IgD-negative memory B cell (primary cell): ENCODE data around the gene TBC1D22B. TPM values are rescaled to one million over a fixed set of nuclear protein-coding genes. Genes with fewer than 3 reads are reported as not detected.
A peak's percentile ranks its signal among the peaks of the same experiment; 100 is the strongest.

ENCODE experiments used
- H3K27ac Mint-ChIP-seq, 3 donors: one replicate each; pipeline ENCODE4 v1.8.0; 2020 to 2022; ENCODE audit warnings: mild to moderate bottlenecking in 3 of 3, mixed read lengths in 3 of 3, moderate library complexity in 1 of 3
- H3K27me3 Mint-ChIP-seq: one replicate; pipeline ENCODE4 v1.8.0; 2021; ENCODE audit warnings: mixed read lengths
- H3K36me3 Mint-ChIP-seq: one replicate; pipeline ENCODE4 v1.8.0; 2020; ENCODE audit warnings: mild to moderate bottlenecking, mixed read lengths
- H3K4me1 Mint-ChIP-seq, 3 donors: one replicate each; pipeline ENCODE4 v1.8.0; 2020 to 2022; ENCODE audit warnings: mixed read lengths in 3 of 3, mild to moderate bottlenecking in 1 of 3
- H3K4me3 Mint-ChIP-seq, 4 donors: one replicate each; pipeline ENCODE4 v1.8.0; 2020 to 2022; ENCODE audit warnings: mild to moderate bottlenecking in 4 of 4, mixed read lengths in 4 of 4, moderate library complexity in 3 of 4
- H3K9me3 Mint-ChIP-seq, 3 donors: one replicate each; pipeline ENCODE4 v1.8.0; 2020 to 2021; ENCODE audit warnings: mixed read lengths in 3 of 3, mild to moderate bottlenecking in 1 of 3
- polyA plus RNA-seq: library from polyadenylated mRNA; unstranded; fragments of 300-500 nt; fragmentation: Illumina TruSeq; gene quantifications from one replicate; pipeline ENCODE4 v1.2.3, GENCODE V29; 2021

TBC1D22B gene
- polyA plus RNA-seq, 1 donor from 2014 or later = 6.9 TPM

DNA sequence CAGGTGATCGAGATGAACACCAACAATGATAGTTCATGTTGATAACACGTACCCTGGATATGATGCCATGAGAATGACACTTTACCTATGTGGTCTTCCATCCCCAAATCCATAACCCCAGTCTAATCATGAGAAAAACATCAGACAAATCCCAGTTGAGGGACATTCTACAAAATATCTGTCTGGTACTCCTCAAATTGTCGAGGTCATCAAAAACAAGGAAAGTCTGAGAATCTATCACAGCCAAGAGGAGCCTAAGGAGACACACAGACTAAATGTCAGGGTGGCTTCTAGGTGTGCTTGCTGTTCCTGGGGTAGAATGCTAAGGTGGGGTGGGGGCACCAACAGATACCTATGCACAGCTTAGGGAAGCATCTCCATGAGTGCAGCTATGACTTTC, 93.5 kb downstream of the TBC1D22B start:
- Mint-ChIP-seq H3K27me3 (peaks cover 6% of the 10 kb centered on the region), H3K4me3 (peak overlapping the region in 1 of 4 donors; percentile 38), H3K27ac (no peak overlapping the region), H3K4me1 (peaks cover 17 to 18% (median 17%) of the 10 kb centered on the region in 3 donors), H3K9me3 (peaks cover 0 to 2% (median 0%) of the 10 kb centered on the region in 3 donors), H3K36me3 (peaks cover 2% of the 10 kb centered on the region)

GRCh38 chr6:37352384-37352783, 94.8 kb downstream of the TBC1D22B start:
- Mint-ChIP-seq H3K27me3 (no peaks in the 10 kb centered on the region), H3K36me3 (peaks cover 2% of the 10 kb centered on the region), H3K9me3 (no peaks in the 10 kb centered on the region), H3K27ac (no peak overlapping the region), H3K4me1 (peaks cover 20 to 21% (median 21%) of the 10 kb centered on the region in 3 donors), H3K4me3 (peak overlapping the region in 3 of 4 donors; percentile 13 to 88 (median 82))

DNA sequence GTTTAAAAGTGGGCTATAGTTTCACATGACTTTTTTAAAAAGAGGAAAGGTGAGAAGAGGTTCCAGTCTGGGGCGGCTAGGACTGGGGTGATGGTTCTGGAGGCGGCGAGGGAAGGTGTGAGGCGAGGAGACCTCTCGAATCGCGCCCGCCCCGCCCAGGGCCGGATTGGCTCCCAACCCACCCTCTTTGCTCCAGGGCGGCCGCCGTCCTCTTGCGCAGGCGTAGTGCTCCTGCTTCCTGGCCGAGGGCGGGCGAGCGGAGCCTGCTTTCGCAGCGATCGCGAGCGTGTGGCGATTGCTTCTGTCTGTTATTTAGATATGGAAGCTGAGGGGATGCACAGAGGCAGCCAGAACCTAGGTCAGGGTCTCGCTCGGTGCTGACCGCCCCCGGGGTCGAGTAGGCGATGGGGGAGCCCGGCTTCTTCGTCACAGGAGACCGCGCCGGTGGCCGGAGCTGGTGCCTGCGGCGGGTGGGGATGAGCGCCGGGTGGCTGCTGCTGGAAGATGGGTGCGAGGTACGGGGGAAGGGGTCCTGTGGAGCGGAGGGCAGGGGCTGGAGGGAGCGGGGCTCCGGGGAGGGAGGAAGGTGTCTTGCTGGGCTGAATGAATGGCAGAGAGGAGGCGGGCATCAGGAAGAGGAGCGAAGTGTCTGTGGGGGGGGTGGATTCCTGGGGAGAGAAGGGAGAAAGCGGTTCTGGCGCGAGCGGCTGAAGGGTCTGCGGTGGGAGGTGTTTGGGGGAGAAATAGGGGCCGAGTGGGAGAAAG, 96.4 kb downstream of the TBC1D22B start, which contains the start of gene RNF8:
Gene RNF8, plus strand, starts transcription at position 223 of the 765 bp plus-strand sequence. Its CDS starts 182 bp downstream, at position 405.
- no peaks in the 10 kb centered on the region for H3K9me3 Mint-ChIP-seq
- H3K4me3 Mint-ChIP-seq = peak within 1 kb of the TSS; percentile 95 to 99 (median 98)
- H3K27me3 Mint-ChIP-seq = no peaks in the 10 kb centered on the region
- H3K4me1 Mint-ChIP-seq = peaks cover 20 to 26% (median 21%) of the 10 kb centered on the region in 3 donors
- peaks cover 2% of the 10 kb centered on the region for H3K36me3 Mint-ChIP-seq
- H3K27ac Mint-ChIP-seq = peak within 1 kb of the TSS; percentile 69 to 97 (median 78)

DNA sequence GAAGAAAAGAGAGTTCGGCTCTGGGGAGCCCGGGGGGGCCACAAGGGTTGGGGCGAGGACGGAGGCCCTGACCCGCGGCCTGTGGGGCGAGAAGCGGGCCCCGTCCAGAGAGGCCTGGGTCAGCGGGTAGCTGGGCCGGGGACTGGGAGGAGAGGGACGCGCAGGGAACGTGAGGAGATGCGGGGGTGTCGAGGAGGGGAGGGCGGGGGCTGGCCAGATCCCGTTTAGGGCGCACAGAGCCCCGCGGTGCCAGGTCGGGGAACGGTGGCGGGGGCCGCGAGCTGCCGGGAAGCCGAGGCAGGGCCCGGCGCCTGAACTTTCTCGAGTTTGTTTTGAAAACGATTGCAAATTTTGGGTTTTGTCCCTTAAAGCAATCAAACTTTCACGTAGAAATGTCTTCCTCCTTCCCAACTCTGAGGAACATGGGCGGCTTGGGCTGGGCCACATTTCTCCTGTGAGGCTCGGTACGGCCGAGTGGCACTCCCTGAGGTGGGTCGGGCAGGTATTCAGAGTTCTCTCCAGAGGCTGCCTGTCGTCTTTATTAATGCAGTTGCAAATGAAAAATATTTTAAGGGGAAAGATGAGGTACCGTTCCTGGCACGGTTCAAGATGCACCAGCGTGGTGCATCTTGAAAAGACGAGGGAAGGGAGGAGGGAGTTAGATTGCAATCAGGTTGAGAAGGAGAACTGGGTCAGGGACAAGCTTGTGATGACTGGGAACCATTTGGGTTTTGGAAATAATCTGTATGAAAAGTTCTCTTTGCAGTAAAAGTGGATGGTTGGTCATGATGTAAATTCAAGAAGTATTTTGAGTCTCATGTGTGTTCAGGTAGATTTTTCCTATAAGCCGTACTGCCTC, 97.2 kb downstream of the TBC1D22B start:
- no peaks in the 10 kb centered on the region for H3K9me3 Mint-ChIP-seq
- H3K27ac Mint-ChIP-seq = peak overlapping the region in 1 of 3 donors; percentile 51
- H3K27me3 Mint-ChIP-seq = no peaks in the 10 kb centered on the region
- H3K4me1 Mint-ChIP-seq = peaks cover 20 to 27% (median 26%) of the 10 kb centered on the region in 3 donors
- H3K4me3 Mint-ChIP-seq = peak overlapping the region; percentile 95 to 99 (median 98)
- H3K36me3 Mint-ChIP-seq = peaks cover 2% of the 10 kb centered on the region

DNA sequence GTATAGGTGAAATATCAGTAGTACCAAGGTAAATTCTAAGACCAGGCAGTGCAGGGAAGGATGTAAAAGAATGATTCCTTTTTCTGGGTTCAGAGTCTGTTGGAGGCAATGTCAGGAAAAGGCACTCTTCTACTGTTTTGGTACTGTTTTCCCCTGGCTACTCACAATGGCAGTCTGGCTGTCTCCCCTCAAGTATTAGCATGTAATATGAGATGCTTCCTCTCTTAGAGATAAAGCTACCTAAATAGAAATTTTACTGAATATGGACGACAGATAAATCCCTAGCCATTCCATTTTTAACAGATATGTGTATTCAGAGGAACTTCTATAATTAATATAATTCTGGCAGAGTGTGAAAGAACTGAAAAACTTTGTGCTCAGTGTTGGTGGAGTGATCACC, 99.7 kb downstream of the TBC1D22B start:
- H3K27ac Mint-ChIP-seq = peak overlapping the region in 1 of 3 donors; percentile 56
- H3K4me3 Mint-ChIP-seq = peak overlapping the region in 1 of 4 donors; percentile 97
- H3K9me3 Mint-ChIP-seq = no peaks in the 10 kb centered on the region
- peaks cover 20 to 27% (median 26%) of the 10 kb centered on the region in 3 donors for H3K4me1 Mint-ChIP-seq
- peaks cover 2% of the 10 kb centered on the region for H3K36me3 Mint-ChIP-seq
- no peaks in the 10 kb centered on the region for H3K27me3 Mint-ChIP-seq

DNA sequence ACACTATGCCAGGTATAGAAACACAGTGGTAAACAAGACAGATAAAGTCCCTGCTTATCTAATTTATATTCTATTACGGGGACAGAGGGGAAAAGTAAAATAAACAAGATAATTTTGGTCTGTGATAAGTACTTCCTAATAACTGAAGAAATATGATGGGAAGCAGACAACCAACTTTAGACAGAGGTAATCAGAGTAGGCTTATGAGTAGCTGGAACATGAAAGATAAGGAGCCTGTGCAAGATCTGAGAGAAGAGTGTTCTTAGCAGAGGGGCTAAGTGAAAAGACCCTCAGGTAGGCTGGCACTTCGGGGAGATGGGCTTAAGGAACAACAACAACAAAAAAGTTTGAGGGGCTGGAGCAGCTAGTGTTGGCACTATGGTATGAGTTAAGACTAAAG, 100.3 kb downstream of the TBC1D22B start:
- peak overlapping the region in 1 of 4 donors; percentile 97 for H3K4me3 Mint-ChIP-seq
- peaks cover 20 to 27% (median 26%) of the 10 kb centered on the region in 3 donors for H3K4me1 Mint-ChIP-seq
- H3K27me3 Mint-ChIP-seq = no peaks in the 10 kb centered on the region

DNA sequence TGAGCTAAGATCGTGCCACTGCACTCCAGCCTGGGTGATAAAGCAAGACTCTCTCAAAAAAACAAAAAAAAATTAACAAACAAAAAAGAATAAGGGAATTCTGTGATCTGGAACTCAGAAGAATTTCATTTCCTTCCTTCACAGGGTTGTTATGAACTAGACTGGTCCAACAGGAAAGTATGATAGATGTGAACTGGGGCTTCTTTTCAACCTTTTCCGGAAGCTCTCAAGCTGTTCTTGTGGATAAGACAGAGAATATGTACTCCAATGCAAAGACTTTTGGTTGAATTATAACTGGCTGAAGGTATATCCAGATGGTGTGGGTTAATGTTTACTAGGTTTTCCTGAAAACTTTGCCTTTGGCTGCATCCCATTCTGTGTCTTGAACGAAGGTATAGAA, 101.5 kb downstream of the TBC1D22B start:
- H3K36me3 Mint-ChIP-seq = peaks cover 2% of the 10 kb centered on the region
- H3K27me3 Mint-ChIP-seq = no peaks in the 10 kb centered on the region
- H3K4me3 Mint-ChIP-seq = peak overlapping the region in 1 of 4 donors; percentile 30
- H3K4me1 Mint-ChIP-seq = peaks cover 12 to 22% (median 18%) of the 10 kb centered on the region in 3 donors
- H3K9me3 Mint-ChIP-seq = no peaks in the 10 kb centered on the region
- H3K27ac Mint-ChIP-seq = no peak overlapping the region

More for the DNA sequence above, 100.3 kb downstream of the TBC1D22B start:
- Mint-ChIP-seq H3K9me3 (no peaks in the 10 kb centered on the region), H3K27ac (no peak overlapping the region), H3K36me3 (peaks cover 2% of the 10 kb centered on the region)

DNA sequence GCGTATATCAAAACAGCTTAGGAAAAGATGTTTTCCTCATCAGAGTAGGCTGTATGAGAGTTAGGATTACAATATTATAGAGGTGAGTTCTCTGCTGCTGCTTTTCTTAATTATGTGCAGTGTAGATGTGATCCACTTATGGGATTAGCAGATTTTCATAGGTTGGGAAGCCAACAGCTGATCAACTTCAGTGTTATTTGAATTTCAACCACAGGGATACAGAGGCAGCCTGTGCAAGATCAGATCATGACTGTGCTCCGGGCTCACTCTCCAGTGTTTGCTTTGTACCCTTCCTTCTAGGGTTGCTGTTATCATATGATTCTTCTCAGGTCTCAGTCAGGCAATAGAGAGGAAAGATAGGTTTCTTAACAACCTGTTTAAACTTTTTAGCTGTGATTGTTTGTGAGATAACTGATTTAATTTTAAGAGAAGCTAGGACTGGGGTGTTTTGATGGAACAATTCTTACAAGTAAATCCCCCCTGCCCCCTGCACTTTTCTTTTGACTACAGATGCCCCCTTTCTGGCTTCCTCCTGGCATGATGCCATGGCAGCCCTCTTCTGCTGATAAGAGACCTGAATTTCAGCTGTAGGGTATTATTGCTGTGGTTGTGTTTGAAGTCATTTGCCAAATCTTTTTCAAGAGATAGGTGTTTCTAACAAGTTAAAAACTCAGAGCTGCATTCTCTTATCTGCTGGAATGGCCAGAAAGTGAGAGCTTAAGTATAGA, 104.7 kb downstream of the TBC1D22B start:
- peaks cover 4 to 10% (median 6%) of the 10 kb centered on the region in 3 donors for H3K4me1 Mint-ChIP-seq
- H3K4me3 Mint-ChIP-seq = no peak overlapping the region
- H3K9me3 Mint-ChIP-seq = no peaks in the 10 kb centered on the region
- H3K27ac Mint-ChIP-seq = no peak overlapping the region
- H3K36me3 Mint-ChIP-seq = no peaks in the 10 kb centered on the region
- no peaks in the 10 kb centered on the region for H3K27me3 Mint-ChIP-seq

DNA sequence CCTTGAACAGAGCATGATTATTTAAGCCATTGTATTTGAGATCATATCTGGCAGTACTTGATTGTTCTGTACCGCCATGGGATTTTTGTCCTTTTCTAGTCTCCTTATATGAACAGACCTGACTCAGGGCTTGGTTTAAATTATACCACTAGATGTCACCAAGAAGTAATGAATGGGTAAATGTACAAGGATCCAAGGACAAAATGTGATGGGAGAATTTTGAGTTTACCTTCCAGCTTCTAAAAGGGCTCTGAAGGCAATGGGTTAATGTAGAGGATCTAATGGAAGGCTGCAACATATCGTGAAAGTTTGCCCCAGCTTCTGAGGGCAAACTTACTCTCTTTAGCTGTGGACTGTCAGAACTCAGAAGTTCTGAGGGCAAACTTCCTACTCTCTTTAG, 108.2 kb downstream of the TBC1D22B start:
- Mint-ChIP-seq H3K9me3 (no peaks in the 10 kb centered on the region), H3K4me1 (peaks cover 9 to 16% (median 11%) of the 10 kb centered on the region in 3 donors), H3K36me3 (peaks cover 6% of the 10 kb centered on the region), H3K4me3 (no peak overlapping the region), H3K27ac (peak overlapping the region in 1 of 3 donors; percentile 58), H3K27me3 (no peaks in the 10 kb centered on the region)

DNA sequence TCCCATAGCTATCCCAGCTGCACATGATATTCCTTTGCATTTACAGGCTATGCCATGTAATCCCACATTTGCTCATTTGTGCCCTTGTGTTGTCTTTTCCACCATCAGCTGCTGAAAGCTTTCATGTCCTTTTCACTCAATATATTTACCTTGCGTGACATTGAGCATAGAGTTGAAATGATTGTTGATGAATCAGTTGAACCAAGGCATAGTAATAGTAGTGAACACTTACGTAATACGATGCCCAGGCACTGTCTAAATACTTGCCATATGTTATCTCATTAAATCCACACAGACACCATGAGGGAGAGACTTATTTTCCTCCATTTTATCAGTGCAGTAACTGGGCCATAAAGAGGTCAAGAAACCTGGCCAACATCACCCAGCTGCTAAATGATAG, 109.3 kb downstream of the TBC1D22B start:
- H3K27ac Mint-ChIP-seq = no peak overlapping the region
- H3K27me3 Mint-ChIP-seq = no peaks in the 10 kb centered on the region
- H3K36me3 Mint-ChIP-seq = peaks cover 6% of the 10 kb centered on the region

DNA sequence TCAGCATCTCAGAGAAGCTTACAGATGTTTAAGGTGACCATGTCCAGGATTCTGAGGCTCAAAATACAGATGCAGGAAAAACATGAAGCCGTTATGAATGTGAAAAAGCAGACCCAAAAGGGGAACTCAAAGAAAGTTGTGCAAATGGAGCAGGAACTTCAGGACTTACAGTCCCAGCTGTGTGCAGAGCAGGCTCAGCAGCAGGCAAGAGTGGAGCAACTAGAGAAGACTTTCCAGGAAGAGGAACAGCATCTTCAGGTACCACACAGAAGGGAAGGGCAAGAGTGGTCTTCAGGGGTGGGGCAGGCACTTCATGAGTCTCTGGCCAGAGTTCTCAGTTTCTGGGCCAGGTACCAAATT, 111.4 kb downstream of the TBC1D22B start:
- Mint-ChIP-seq H3K4me3 (no peak overlapping the region), H3K36me3 (peaks cover 6% of the 10 kb centered on the region), H3K4me1 (peaks cover 9 to 16% (median 11%) of the 10 kb centered on the region in 3 donors), H3K9me3 (no peaks in the 10 kb centered on the region), H3K27ac (peak overlapping the region in 1 of 3 donors; percentile 5), H3K27me3 (no peaks in the 10 kb centered on the region)

More for the DNA sequence above, 109.3 kb downstream of the TBC1D22B start:
- Mint-ChIP-seq H3K9me3 (no peaks in the 10 kb centered on the region), H3K4me1 (peaks cover 9 to 16% (median 11%) of the 10 kb centered on the region in 3 donors), H3K4me3 (no peak overlapping the region)

DNA sequence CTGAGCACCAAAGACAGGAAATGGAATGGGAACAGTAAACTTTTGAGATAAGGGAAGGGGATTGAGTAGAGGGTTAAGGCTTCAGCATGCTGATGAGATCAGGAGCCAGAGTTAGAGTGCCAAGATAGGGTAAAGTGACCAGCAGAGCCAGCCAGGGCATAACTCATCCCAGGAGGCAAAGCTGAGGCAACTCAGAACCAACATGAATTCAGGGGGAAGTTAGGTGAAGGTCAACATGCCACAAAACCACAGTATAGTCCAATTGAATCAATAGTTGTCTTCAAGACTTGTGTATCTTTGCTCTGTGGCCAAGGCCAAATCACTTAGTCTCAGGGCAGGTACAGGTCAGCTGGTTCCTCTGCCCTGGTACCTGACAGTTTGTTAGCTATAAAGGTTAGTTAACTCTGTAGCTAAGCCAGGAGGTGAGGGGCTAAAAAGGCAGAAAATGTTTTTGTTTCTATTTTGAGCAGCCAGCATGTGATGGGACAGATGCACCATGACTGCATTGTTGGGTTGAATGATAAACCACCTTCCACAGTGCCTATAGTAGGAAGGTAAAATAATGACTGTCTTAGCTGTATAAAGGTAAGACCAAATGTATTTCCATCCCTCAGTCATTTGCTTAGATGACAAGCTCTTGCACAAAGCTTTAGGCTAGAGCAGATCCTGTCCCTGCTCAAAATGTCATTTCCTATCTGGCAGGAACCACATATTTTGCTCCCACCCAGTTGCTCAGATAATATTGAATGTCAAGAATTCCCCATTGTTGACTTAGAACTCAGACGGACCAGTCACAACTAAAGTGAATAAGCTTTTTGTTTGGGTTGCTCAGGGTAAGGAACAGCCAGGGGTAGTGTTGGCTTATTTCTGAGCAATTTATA, 112.0 kb downstream of the TBC1D22B start:
- peaks cover 11 to 19% (median 13%) of the 10 kb centered on the region in 3 donors for H3K4me1 Mint-ChIP-seq
- no peak overlapping the region for H3K27ac Mint-ChIP-seq
- H3K4me3 Mint-ChIP-seq = no peak overlapping the region
- H3K36me3 Mint-ChIP-seq = peaks cover 6% of the 10 kb centered on the region
- H3K27me3 Mint-ChIP-seq = no peaks in the 10 kb centered on the region
- H3K9me3 Mint-ChIP-seq = no peaks in the 10 kb centered on the region

- Mint-ChIP-seq H3K4me3 (no peak overlapping the region), H3K9me3 (no peaks in the 10 kb centered on the region), H3K27me3 (no peaks in the 10 kb centered on the region), H3K36me3 (peaks cover 8% of the 10 kb centered on the region), H3K4me1 (peaks cover 26 to 38% (median 30%) of the 10 kb centered on the region in 3 donors), H3K27ac (peak overlapping the region in 1 of 3 donors; percentile 22)
Observed at GRCh38 chr6:37371154-37372083, 113.8 kb downstream of the TBC1D22B start.
